ENCODE measurements around the gene EIF5A.
A peak's percentile ranks its signal among the peaks of the same experiment; 100 is the strongest.

DNA sequence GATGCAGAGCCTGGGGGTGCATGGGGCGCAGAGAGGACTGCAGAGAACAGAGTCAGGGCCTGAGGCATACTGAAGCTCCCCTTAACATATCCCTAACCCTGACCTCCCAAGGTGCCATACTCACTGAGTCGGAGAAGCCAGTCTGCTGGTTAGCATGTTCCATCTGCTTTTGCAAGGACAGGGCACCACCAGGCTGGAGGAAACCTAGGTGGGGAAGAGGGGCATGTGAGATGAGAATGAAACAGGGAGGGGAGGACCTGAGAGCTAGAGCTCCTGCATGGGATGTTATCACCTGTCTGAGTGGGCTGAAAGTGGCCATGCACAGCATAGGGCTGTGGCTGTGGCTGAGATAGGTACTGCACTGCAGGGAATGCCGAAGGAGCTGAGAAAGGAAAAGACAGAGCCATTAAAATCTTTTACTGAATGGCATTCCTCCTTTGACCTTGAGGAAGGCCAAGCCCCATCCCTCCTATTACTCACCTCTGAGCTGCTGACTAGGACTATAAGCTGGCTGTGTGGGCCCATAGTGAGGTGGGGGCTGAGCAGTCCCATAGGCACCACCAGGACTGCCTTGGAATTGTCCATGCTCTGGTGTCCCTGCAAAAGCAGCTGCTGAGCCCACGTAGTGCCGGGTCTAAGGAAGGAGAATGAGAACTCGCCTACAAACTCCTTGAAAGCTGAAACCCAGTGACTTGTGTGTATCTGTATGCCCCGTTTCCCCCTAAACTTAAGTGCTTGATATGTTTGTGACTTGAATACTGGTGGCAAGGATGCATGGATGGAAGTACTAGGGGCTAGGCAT, 5.9 kb downstream of the EIF5A start:
- TF ChIP-seq, protein P1, sequence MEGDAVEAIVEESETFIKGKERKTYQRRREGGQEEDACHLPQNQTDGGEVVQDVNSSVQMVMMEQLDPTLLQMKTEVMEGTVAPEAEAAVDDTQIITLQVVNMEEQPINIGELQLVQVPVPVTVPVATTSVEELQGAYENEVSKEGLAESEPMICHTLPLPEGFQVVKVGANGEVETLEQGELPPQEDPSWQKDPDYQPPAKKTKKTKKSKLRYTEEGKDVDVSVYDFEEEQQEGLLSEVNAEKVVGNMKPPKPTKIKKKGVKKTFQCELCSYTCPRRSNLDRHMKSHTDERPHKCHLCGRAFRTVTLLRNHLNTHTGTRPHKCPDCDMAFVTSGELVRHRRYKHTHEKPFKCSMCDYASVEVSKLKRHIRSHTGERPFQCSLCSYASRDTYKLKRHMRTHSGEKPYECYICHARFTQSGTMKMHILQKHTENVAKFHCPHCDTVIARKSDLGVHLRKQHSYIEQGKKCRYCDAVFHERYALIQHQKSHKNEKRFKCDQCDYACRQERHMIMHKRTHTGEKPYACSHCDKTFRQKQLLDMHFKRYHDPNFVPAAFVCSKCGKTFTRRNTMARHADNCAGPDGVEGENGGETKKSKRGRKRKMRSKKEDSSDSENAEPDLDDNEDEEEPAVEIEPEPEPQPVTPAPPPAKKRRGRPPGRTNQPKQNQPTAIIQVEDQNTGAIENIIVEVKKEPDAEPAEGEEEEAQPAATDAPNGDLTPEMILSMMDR (conservative IDR thresholded peaks at IDR 0.05 in 1 of 2, IDR thresholded peaks at IDR 0.05 in 1 of 2; ENCODE audit: extremely low read depth in 1 of 2, insufficient read depth in 1 of 2, low read depth in 1 of 2, low read length in 2 of 2) = peak; percentile 14 to 33
- TF ChIP-seq EZH2 (IDR thresholded peaks at IDR 0.05; ENCODE audit: borderline replicate concordance, low read length) = no peak
